ENCODE measurements around the gene RCC1.

DNA sequence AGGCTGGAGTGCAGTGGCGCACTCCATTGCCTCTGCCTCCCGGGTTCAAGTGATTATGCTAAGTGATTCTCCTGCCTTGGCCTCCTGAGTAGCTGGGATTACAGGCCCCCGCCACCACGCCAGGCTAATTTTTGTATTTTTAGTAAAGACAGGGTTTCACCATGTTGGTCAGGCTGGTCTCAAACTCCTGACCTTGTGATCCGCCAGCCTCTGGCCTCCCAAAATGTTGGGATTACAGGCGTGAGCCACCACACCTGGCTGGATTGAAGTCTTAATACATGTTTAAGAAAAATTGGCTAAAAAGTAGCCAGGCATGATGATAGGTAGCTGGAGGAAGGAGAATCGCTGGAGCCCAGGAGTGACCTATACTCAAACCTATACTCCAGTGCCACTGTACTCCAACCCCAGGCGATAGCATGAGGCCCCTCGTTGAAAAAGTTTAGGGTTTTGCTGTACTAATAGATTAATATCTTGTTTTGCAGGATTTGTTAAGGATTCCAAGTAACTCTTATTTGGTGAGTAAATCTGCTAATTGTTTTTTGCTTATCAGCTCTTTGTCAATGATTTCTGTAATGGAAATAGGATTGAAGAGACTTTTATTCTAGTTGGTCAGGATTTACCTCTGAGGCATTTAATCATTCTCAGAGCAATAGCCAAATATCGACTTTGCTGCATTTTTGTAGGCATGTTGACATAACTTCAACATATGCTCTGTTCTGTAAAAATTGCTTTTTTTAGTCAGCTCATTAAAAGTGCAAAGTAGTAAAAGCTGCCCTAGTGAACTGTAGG, 2.0 kb downstream of the RCC1 start:
- no peak for TF ChIP-seq EP300 (IDR thresholded peaks at IDR 0.05)
- TF ChIP-seq, protein P1, sequence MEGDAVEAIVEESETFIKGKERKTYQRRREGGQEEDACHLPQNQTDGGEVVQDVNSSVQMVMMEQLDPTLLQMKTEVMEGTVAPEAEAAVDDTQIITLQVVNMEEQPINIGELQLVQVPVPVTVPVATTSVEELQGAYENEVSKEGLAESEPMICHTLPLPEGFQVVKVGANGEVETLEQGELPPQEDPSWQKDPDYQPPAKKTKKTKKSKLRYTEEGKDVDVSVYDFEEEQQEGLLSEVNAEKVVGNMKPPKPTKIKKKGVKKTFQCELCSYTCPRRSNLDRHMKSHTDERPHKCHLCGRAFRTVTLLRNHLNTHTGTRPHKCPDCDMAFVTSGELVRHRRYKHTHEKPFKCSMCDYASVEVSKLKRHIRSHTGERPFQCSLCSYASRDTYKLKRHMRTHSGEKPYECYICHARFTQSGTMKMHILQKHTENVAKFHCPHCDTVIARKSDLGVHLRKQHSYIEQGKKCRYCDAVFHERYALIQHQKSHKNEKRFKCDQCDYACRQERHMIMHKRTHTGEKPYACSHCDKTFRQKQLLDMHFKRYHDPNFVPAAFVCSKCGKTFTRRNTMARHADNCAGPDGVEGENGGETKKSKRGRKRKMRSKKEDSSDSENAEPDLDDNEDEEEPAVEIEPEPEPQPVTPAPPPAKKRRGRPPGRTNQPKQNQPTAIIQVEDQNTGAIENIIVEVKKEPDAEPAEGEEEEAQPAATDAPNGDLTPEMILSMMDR (IDR thresholded peaks at IDR 0.05) = no peak
